Activated CD8-positive, alpha-beta T cell treated with anti-CD3 and anti-CD28 coated beads for 36 hours (primary cell): ENCODE measurements around the gene TOM1L2. TPM values are rescaled to one million over a fixed set of nuclear protein-coding genes. Genes with fewer than 3 reads are reported as not detected.
"Not testable (repeated sequence)": the region's sequence is repeated elsewhere in the genome, so short reads cannot be mapped to it uniquely, and the experiment has no call there.

Source experiments
- ATAC-seq: fragments of 200-7000 bp; cut with Tn5 transposase; one replicate; pipeline ENCODE4 v1.10.0; 2021; ENCODE audit warnings: mild to moderate bottlenecking, moderate library complexity
- CTCF ChIA-PET: fragments of 350-600 bp; sonication (Branson Sonifier 250); formaldehyde crosslinking; loops from one replicate; lab custom pipeline; 2021; ENCODE audit warnings: antibody characterized with exemption; lab: Charles Lee
- POLR2A ChIA-PET: fragments of 350-600 bp; sonication (Branson Sonifier 250); formaldehyde crosslinking; loops from one replicate; lab custom pipeline; 2021; ENCODE audit warnings: antibody characterized with exemption; lab: Charles Lee
- DNase-seq: peaks from one replicate; pipeline ENCODE4 v3.0.0-alpha.2; 2020
- H3K27ac Mint-ChIP-seq: one replicate; pipeline ENCODE4 v1.8.0; 2021; ENCODE audit warnings: mild to moderate bottlenecking, mixed read lengths
- H3K27me3 Mint-ChIP-seq: one replicate; pipeline ENCODE4 v1.8.0; 2021; ENCODE audit warnings: mixed read lengths
- H3K36me3 Mint-ChIP-seq: one replicate; pipeline ENCODE4 v1.8.0; 2021; ENCODE audit warnings: low read depth, mixed read lengths
- H3K4me1 Mint-ChIP-seq: one replicate; pipeline ENCODE4 v1.8.0; 2021; ENCODE audit warnings: low read depth, mixed read lengths
- H3K4me3 Mint-ChIP-seq: one replicate; pipeline ENCODE4 v1.8.0; 2021; ENCODE audit warnings: mild to moderate bottlenecking, moderate library complexity, mixed read lengths
- H3K9me3 Mint-ChIP-seq: one replicate; pipeline ENCODE4 v1.8.0; 2021; ENCODE audit warnings: mixed read lengths
- CTCF ChIP-seq: fragments of 200-600 bp; IDR thresholded peaks from one replicate; pipeline ENCODE4 v1.8.0; 2022; ENCODE audit warnings: antibody characterized with exemption, mild to moderate bottlenecking
- intact Hi-C: fragments of 100-400 bp; cut with micrococcal nuclease; formaldehyde crosslinking; loops from one replicate; pipeline ENCODE4 v1.10.0; 2022
- total RNA-seq, 2 experiments: library from RNA; stranded (reverse); gene quantifications; one replicate each; pipeline ENCODE4 v1.2.3, GENCODE V29; 2021

TOM1L2 gene
- total RNA-seq, 2 experiments from 2014 or later, result 10.3 to 10.8 TPM

DNA sequence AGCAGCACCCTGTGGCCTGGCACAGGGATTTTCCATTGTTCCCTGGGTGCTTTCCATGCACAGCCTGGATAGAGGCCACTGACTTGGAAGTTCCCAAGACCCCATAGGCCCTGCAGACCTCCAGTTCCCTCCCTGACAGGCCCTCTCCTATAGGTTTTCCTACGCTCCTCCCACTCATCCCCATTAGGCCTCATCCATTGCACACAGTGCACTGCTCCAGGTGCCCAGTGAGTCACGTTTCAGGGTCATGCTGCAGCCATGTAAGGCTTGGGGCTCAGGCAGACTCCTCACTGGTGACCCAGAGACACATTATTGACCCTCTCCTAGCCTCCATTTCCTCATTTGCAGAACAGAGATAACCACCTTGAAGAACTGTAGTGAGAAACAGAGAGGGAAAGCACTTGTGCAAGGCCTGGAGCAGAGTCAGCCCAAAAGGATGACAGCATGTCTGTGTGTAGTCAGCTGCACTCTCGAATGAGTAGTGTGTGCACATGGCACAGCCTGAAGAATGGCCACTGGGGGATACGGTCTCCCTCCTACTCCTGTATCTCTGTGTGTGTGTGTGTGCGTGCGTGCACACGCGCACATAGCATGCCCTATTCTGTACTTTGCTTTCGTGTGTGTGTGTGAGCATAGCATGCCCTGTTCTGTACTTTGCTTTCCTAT is 27.3 kb upstream of the TOM1L2 start:
- POLR2A ChIA-PET, result no interaction called here
- DNase-seq (no peak), ATAC-seq (no peak)
- Mint-ChIP-seq H3K9me3 (no peaks in the 10 kb centered on the region), H3K27me3 (no peaks in the 10 kb centered on the region), H3K36me3 (no peaks in the 10 kb centered on the region), H3K4me1 (no peaks in the 10 kb centered on the region), H3K27ac (no peak overlapping the region), H3K4me3 (no peak overlapping the region)
- no peak for TF ChIP-seq CTCF
- intact Hi-C loops, result no loop called here
- CTCF ChIA-PET, result interaction anchor here (0.8 to 1.1 kb wide), 2 partner anchors 14 to 28 kb away, joined by 3 read pairs; no protein-coding TSS in a partner anchor

GRCh38 chr17:17998934-17999333 is 26.7 kb upstream of the TOM1L2 start:
- H3K36me3 Mint-ChIP-seq, result no peaks in the 10 kb centered on the region
- no peak for TF ChIP-seq CTCF
- POLR2A ChIA-PET, result interaction anchor here (1.1 kb wide), 1 partner anchor 14 kb away, joined by 3 read pairs; no protein-coding TSS in a partner anchor

DNA sequence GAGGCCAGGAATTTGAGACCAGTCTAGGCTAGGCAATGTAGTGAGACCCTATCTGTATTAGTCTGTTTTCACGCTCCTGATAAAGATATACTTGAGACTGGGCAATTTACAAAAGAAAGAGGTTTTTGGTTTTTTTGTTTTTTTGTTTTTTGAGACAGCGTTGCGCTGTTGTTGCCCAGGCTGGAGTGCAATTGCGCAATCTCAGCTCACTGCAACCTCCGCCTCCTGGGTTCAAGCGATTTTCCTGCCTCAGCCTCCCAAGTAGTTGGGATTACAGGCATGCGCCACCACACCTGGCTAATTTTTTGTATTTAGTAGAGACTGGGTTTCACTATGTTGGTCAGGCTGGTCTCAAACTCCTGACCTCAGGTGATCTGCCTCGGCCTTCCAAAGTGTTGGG is 23.7 kb upstream of the TOM1L2 start:
- H3K4me3 Mint-ChIP-seq, result not testable (repeated sequence)

More at GRCh38 chr17:17998934-17999333, 26.7 kb upstream of the TOM1L2 start:
- no peaks in the 10 kb centered on the region for H3K27me3 Mint-ChIP-seq
- H3K9me3 Mint-ChIP-seq, result no peaks in the 10 kb centered on the region
- DNase-seq (no peak), ATAC-seq (no peak)
- H3K27ac Mint-ChIP-seq, result no peak overlapping the region
- intact Hi-C loops, result no loop called here
- CTCF ChIA-PET, result interaction anchor here (0.8 to 1.1 kb wide), 2 partner anchors 13 to 28 kb away, joined by 3 read pairs; no protein-coding TSS in a partner anchor
- no peak overlapping the region for H3K4me3 Mint-ChIP-seq
- no peaks in the 10 kb centered on the region for H3K4me1 Mint-ChIP-seq

GRCh38 chr17:17994271-17995069 is 22.3 kb upstream of the TOM1L2 start:
- POLR2A ChIA-PET, result interaction anchor here (0.5 kb wide), 1 partner anchor 35 kb away, joined by 5 read pairs; no protein-coding TSS in a partner anchor
- Mint-ChIP-seq H3K36me3 (no peaks in the 10 kb centered on the region), H3K27ac (no peak overlapping the region), H3K9me3 (no peaks in the 10 kb centered on the region), H3K4me1 (peaks cover 2% of the 10 kb centered on the region), H3K27me3 (no peaks in the 10 kb centered on the region), H3K4me3 (no peak overlapping the region)
- intact Hi-C loops, result no loop called here
- CTCF ChIA-PET, result interaction anchor here (0.6 to 2.3 kb wide), 9 partner anchors 9 to 46 kb away, joined by 3 to 8 read pairs (median 4); no protein-coding TSS in a partner anchor
- ATAC-seq, result peak; percentile 68
- peak; percentile 55 for DNase-seq
- TF ChIP-seq CTCF, result no peak

More for the DNA sequence above, 23.7 kb upstream of the TOM1L2 start:
- DNase-seq, H3K36me3 Mint-ChIP-seq, ATAC-seq, H3K27ac Mint-ChIP-seq, intact Hi-C loops, H3K4me1 Mint-ChIP-seq, H3K27me3 Mint-ChIP-seq, H3K9me3 Mint-ChIP-seq, POLR2A ChIA-PET: not testable (repeated sequence)
- CTCF ChIA-PET, result interaction anchor here (0.9 to 2.3 kb wide), 5 partner anchors 9 to 47 kb away, joined by 3 to 8 read pairs (median 6); no protein-coding TSS in a partner anchor

GRCh38 chr17:17993852-17994251 is 21.7 kb upstream of the TOM1L2 start:
- ATAC-seq, result no peak
- H3K27ac Mint-ChIP-seq, result no peak overlapping the region
- H3K36me3 Mint-ChIP-seq, result no peaks in the 10 kb centered on the region
- ChIA-PET POLR2A (no interaction called here), CTCF (interaction anchor here (0.6 to 2.3 kb wide), 7 partner anchors 8 to 41 kb away, joined by 3 to 6 read pairs (median 4); no protein-coding TSS in a partner anchor)
- H3K27me3 Mint-ChIP-seq, result no peaks in the 10 kb centered on the region
- intact Hi-C loops, result no loop called here
- peaks cover 2% of the 10 kb centered on the region for H3K4me1 Mint-ChIP-seq
- no peaks in the 10 kb centered on the region for H3K9me3 Mint-ChIP-seq
- DNase-seq, result no peak
- TF ChIP-seq CTCF, result no peak
- no peak overlapping the region for H3K4me3 Mint-ChIP-seq
